CD1c-positive myeloid dendritic cell (primary cell): ENCODE data around the gene TOMM20.
A peak's percentile ranks its signal among the peaks of the same experiment; 100 is the strongest.
"Not testable (repeated sequence)": the region's sequence is repeated elsewhere in the genome, so short reads cannot be mapped to it uniquely, and the experiment has no call there.

Experiments
- DNase-seq: peaks from one replicate; pipeline ENCODE4 v3.0.0-alpha.2; 2016; ENCODE audit errors: extremely low spot score

The TOMM20 gene

DNA sequence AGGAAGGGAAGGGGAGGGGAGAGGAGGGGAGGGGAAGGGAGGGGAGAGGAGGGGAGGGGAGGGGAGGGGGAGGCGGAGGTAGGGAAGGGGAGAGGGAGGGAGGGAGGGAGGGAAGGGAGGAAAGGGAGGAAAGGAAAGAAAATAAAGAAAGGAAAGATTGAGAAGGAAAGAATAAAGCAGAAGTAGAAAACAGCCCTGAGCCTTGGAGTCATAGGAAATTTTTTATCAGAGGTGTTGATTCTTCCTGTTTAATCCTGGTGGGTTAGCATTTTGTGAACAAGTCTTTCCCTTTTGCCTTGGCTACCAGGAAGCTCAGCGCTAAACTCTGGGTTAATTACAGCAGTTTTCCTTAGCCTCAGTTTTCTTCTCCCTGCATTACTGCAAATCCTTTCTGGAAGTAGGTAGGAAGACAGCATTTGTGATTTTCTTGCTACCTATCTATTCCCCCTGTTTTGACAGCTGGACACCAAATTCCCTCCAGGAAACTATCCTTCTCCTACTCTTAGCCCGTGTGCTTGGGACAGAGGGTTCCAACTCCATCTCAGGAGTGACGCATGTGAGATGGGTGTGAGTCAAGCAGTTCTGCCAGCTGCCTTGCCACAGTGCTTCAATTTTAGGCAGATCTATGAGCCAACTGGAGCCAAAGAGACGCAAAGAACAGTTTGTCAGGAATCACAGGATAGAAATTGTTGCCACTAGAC, 26.9 kb downstream of the TOMM20 start:
- no peak for DNase-seq

DNA sequence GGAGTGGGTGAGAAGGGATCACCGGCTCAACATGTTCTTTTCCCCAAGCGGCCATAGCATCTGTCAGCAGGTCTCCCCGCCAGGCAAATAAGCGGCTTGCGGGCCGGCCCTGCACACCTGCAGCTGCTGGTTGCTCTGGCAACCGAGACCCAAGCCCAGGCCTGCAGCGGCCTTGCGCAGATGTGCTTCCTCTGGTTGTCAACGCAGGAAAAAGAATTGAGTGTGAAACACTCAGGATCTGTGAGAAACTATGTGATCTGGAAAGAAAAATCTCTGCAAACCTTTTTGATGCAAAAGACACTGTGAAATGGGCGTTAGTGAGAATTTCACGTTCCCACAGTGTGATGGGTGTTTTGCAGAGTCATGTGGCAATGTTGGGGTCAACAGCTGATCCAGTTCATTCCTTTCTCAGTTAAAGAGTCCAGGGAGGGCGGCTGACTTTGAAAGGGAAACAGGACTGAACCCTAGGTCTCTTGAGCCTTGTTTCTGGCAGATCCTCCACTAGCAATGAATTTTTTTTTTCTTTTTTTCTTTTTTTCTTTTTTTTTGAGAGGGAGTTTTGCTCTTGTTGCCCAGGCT, 28.4 kb downstream of the TOMM20 start:
- DNase-seq: no peak

DNA sequence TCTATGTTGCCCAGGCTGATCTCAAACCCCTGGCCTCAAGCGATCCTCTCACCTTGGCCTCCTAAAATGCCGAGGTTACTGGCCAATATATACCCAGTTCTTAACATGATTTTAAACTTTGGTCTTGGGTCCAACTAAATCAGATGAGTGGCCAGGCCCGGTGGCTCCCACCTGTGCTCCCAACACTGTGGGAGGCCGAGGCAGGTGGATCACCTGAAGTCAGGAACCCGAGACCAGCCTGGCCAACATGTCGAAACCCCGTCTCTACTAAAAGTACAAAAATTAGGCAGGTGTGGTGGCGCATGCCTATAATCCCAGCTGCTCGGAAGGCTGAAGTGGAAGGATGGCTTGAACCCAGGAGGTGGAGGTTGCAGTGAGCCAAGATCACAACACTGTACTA, 29.6 kb downstream of the TOMM20 start:
- DNase-seq: no peak

DNA sequence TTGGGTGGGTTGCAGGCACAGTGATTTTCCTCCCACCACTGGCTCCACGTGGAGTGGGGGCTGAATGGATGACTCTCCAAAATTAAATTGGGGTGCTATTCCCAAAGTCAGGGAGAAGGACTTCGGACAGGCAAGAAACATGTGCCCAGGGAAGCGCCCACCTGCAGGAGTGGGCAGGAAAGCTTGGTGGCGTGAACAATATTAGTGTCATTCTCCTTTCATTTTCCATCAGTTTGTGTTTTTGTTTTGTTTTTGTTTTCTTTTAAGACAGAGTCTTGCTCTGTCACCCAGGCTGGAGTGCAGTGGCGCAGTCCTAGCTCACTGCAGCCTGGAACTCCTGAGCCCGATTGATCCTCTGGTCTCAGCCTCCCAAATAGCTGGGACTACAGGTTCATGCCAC, 30.1 kb downstream of the TOMM20 start:
- DNase-seq: no peak

DNA sequence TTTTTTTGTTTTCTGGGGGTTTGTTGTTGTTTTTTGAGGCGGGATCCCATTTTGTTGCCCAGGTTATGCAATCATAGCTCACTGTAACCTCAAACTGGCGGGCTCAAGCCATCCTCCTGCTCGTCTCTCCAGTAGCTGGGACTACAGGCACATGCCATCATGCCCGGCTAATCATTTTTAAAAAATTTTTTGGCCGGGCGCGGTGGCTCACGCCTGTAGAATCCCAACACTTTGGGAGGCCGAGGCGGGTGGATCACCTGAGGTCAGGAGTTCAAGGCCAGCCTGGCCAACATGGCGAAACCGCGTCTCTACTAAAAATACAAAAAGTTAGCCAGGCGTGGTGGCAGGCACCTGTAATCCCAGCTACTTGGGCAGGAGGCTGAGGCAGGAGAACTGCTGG, 31.1 kb downstream of the TOMM20 start:
- DNase-seq: not testable (repeated sequence)

DNA sequence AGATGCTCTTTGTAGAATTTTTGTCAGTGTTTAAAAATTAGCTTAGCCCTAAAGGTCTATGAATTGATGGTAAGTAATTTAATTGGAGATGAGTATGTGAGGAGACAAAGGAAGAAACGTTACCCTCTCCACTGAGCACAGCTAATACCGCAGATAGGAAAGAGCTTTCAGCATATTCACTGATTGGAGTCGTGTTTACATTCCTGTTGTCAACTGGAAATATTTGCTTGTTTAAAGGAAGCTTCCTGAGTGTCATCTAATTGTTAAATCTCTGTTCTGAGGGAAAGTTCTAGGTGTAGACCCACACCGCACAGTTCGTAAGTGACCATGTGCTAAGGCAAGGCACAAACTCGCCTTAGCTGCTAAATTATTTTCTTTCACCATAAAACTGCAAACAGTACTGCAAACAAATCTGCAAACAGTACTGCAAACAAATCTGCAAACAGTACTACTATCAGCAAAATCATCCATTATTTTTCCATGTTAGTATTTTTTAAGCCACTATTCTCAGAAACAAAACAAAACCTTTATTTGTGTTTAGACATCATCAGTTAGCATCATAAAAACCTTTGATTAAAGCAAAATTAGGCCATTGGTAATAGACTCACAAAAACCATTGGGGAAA, 32.6 kb downstream of the TOMM20 start:
- DNase-seq: no peak

DNA sequence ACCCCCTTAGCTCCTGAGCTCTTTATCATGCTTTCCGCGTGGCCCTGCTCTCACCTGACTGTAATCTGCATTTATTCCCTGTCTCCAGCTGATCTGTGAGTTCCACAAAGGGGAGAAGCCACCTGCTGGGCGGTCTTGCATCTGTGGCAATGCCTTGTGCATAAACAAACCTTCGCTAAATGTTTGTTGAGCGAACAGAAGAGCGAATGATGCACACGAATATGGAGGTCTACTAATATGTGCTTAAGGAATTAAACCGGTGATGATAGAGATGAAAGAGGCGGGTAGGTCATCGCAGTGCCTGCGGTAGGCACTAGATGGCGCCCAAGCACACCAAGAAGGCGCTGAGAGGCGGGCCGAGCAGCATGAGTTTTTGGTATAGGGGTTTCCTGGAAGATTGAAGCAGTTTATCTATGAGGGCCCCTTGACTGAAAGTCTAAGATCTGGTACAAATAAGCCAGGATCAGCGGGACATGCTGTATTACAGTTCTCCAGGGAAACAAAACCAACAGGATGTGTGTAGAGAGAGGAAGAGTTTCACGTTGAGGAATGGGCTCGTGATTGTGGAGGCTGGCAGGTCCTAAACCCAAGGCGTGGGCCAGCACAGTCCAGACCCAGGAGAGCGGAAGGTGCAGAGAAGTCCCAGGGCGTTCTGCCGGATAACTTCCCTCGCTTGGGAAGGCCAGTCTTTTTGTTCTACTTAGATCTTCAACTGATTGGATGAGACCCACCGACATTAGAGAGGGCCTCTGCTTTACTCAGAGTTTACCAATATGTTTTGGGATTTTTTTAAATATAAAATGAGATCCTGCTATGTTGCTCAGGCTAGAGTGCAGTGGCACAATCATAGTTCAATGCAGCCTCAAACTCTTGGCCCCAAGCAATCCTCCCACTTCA, 34.7 kb downstream of the TOMM20 start:
- DNase-seq: peak; percentile 81

DNA sequence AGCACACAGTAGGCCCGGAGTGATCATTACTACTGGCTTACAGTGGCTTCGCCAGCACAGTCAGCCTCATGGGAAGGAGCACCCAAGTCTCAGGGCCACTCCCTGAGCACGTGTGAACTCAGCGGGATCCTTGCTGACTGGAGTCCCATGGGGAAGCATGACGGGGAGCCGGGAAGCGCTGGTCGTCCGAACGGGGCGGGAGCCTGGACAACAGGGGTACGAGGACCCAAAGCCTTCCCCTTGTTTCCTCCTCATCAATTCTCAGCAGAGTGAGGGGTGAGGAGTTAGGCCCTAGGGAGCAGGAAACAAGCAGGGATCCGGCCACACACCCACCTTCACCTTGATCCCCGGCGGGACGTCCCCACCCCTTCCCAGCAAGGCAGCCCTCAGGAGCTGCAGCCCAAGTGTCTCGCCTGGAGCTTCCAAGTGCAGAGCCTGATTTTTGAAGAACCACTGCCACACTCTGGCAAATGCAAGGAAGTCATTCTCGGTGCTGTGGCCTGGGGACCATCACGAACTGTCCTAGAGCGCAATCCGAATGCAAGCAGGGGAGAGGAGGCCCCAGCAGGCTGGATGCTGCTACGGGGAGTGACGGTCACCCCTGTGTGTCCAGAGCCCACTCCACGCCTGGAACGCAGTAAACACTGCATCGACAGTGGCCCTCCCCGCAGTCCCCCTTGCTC, 35.5 kb downstream of the TOMM20 start:
- DNase-seq: peak; percentile 19

DNA sequence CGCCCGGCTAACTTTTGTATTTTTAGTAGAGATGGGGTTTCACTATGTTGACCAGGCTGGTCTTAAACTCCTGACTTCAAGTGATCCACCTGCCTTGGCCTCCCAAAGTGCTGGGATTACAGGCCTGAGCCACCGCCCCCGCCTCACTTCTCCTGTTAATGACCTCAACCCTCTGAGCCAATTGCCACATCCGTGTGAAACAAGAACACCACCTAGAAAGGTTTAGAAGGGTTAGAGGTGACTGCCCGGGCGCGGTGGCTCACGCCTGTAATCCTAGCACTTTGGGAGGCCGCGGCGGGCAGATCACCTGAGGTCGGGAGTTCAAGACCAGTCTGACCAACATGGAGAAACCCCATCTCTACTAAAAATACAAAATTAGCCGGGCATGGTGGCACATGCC, 36.2 kb downstream of the TOMM20 start:
- not testable (repeated sequence) for DNase-seq

DNA sequence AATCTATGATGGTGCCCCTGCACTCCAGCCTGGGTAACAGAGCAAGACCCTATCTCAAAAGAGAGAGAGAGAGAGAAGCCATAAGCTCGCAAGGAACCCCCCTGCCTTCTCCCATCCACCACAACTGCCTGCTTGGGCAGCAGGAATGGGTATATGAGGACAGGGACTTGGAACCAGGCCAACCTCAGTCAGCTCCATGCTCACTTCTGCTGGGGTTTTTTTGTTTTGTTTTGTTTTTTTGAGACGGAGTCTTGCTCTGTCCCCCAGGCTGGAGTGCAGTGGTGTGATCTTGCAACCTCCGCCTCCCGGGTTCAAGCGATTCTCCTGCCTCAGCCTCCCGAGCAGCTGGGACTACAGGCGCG, 36.6 kb downstream of the TOMM20 start:
- DNase-seq: not testable (repeated sequence)

DNA sequence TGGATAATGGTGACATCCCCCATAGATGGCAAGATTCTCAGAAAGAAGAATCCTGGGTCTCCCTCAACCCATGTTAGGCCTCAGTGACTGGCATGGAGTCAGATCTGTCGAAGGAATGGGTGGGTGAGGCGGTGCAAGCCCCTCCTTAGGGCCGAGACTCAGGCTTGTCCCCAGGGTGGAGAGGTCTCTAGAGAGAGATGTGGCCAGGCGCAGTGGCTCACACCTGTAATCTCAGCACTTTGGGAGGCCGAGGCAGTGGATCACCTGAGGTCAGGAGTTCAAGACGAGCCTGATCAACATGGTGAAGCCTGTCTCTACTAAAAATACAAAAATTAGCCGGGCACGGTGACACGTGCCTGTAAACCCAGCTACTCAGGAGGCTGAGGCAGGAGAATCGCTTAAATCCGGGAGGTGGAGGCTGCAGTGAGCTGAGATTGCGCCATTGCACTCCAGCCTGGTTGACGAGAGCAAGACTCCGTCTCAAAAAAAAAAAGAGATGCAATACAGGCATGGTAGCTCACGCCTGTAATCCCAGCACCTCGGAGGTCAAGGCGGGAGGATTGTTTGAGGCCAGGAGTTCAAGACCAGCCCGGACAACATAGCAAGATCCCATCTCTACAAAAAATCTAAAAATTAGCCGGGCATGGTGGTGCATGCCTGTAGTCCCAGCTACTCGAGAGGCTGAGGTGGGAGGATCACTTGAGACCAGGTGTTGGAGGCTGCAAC, 37.2 kb downstream of the TOMM20 start:
- DNase-seq: not testable (repeated sequence)

DNA sequence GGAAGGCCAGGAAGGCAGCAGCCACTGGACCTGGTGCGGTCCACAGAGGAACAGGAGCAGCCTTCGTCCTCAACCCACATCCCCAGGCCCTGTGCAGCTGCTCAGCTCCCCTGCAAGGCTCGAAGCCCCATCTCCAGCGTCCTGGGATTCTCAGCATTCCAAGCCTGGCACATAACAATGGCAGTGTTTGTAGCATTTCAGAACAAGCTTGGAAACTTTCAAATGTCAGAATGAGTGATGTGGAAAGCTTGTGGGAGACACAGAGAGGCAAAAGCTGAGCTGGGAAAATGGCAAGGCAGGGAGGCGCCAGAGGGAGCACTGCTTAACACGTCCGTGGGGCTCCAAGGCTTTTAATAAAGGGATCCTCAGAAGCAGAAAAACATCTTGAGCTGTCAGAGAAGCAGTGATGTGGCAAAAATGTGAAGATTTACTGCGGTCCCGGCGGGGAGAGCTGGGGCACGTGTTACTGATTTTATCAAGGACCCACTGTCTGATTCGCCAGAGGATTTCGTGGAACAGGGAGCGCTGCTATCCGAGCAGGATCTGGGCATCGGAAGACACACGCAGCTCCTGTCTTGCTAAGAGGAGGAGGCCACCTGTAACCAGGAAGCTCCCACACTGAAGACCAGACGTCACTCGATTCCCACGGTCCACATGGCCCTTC, 38.1 kb downstream of the TOMM20 start:
- DNase-seq: no peak

DNA sequence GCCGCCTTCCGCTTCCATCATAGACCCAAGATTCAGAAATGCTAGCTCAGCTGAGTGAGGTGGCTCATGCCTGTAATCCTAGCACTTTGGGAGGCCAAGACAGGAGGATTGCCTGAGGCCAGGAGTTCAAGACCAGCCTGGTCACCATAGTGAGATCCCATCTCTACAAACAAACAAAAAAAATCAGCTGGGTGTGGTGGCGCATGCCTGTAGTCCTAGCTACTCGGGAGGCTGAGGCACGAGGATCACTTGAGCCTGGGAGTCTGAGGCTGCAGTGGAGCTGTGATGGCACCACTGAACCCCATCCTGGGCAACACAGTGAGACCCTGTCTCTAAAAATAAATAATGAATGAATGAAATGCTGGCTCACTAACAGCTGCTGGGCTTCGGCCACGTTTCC, 39.7 kb downstream of the TOMM20 start:
- DNase-seq: no peak

DNA sequence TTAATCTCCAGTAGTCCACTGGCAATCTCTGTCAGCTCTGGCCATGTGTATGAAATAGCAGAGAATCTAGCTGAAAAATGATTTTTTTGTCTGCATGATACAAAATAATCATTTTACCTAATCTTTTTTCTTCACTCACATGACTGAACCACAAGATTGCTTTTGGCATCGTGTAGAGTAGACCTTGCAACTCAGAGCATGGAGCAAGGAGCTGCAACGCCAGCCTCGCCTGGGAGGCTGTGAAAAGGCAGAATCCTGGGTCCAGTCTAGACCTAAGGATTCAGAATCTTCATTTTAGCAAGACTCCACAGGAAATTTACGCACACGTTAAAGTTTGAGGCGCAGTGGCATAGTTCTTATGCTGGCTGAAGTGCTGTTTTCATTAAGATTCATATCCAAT, 40.2 kb downstream of the TOMM20 start:
- no peak for DNase-seq

DNA sequence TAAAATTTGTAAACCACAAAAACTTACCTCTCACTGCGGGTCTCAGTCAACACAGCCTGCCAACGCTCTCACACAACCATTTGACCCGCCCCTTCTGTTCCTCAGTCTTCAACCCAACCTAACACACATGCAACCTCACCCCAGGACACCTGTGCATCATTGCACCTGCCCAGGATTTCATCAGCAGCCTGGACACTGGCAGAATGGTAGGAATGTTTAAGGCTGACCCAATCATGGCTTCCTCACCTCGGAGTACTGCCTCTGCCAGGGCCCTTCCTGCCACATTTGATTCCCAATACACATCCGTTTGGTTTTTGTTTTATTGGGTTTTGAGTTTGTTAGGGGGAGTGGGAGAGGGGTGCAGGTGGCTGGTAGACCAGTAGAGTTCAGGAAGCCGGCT, 40.7 kb downstream of the TOMM20 start:
- DNase-seq: no peak

DNA sequence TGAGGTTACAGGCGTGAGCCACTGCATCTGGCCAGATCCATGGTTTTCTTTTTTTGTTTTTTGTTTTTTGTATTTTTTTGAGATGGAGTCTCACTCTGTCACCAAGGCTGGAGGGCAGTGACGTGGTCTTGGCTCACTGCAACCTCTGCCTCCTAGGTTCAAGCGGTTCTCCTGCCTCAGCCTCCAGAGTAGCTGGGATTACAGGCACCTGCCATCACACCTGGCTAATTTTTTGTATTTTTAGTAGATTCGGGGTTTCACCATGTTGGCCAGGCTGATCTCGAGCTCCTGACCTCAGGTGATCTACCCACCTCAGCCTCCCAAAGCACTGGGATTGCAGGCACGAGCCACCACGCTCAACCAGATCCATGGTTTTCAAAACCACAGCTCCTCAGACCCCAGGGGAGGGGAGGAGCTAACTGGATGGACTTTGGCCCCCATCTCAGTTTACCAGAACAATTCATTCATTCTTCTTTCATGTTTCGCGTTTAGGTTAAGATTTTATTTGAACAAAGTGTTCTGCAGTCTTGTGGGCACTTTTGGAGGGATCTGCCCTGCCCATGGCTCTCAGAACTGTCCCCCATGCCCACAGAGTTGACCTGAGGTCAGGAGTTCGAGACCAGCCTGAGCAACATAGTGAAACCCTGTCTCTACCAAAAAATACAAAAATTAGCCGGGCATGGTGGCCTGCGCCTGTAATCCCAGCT, 43.1 kb downstream of the TOMM20 start:
- not testable (repeated sequence) for DNase-seq

DNA sequence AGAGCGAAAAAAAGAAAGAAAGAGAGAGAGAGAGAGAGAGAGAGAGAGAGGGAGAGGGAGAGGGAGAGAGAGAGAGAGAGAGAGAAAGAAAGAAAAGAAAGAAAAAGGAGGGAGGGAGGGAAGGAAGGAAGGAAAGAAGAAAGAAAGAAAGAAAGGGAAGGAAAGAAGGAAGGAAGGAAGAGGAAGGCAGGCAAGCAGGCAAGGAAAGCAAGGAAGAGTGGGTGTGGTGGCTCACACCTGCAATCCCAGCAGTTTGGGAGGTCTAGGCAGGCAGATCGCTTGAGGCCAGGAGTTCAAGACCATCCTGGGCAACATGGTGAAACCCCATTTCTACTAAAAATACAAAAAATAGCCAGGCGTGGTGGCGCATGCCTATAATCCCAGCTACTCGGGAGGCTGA, 47.8 kb downstream of the TOMM20 start:
- not testable (repeated sequence) for DNase-seq

DNA sequence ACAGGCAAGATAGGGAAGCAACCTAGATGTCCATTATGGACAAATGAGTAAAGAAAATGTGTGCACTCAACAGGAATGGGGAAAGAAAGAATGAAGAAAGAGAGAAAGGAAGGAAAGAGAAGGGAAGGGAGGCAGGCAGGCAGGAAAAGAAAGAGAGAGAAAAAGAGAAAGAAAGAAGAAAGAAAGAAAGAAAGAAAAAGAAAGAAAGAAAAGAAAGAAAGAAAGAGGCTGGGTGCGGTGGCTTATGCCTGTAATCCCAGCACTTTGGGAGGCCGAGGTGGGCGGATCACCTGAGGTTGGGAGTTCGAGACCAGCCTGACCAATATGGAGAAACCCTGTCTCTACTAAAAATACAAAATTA, 48.4 kb downstream of the TOMM20 start:
- DNase-seq: not testable (repeated sequence)

DNA sequence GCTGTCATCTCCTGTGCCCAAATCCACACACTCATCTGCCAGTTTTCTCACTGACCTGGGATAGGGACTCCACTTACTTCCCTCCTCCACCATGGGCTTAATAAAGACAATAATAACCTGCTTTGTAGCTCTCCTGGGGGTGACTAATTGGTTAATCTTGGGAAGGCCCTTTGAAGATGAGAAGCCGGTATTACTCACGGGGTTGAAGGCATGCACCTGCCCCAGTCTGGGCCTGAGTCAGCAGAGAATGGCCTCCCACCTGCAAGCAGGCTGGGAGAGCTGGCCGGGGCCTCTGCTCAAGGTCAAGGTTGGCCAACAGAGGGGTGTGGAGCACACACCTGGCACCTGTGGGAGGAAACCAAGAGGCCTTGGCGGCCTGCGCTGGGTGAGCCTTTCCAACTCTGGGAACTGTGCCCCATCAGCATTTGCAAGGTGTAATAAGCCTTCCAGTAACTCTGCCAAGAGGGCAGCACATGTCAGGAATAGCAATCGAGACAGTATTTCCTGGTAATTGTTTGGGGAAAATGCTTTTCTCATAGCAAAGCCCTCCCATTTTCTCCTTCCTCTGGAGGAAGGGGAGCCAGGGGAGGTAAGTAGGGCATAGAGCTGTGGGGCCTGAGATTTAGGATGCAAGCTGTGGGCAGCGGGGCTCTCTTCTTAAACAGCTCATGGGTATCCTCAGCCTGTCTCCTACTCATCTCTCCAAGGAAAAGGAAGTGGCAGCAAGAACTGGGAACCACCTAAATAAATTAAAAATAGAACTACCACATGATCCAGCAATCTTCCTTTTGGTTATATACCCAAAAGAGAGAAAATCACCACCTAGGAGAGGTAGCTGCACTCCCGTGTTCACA, 49.0 kb downstream of the TOMM20 start:
- peak; percentile 78 for DNase-seq
